D721Med (cell line): ENCODE data around the gene MAJIN.

Experiments
- DNase-seq: peaks from one replicate; pipeline ENCODE4 v3.0.0; 2011; ENCODE audit warnings: low spot score; ENCODE audit not compliant: insufficient read length
- FAIRE-seq: peaks from 2 replicates; lab custom pipeline; 2011; peaks lifted over from hg19 to GRCh38; lab: Jason Lieb, UNC
- TF ChIP-seq, protein P1 (sequence below): IDR thresholded peaks from 2 replicates; pipeline ENCODE4 v1.5.1; 2012; ENCODE audit warnings: mild to moderate bottlenecking, control low read depth; ENCODE audit not compliant: insufficient read depth; ENCODE audit errors: missing control alignments

Gene MAJIN

DNA sequence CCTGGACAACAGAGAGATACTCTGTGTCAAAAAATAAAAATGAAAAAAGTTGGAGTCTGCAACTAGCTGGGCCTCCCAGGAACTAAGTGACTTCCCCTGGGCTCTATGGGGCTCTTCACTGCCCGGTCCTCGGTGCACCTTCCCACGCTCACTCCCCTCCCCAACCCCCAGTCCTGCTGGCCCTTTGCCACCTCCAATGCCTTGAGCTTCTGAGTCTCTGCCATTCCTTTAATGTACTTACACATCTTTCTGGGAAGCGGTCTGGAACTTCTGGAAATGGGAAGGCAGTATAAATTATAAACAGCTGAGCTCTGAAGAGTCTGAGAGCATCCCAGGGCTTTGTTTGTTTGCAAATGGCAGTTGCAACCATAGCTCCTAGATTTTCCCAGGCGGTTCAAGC, 30.8 kb upstream of the MAJIN start:
- TF ChIP-seq, protein P1, sequence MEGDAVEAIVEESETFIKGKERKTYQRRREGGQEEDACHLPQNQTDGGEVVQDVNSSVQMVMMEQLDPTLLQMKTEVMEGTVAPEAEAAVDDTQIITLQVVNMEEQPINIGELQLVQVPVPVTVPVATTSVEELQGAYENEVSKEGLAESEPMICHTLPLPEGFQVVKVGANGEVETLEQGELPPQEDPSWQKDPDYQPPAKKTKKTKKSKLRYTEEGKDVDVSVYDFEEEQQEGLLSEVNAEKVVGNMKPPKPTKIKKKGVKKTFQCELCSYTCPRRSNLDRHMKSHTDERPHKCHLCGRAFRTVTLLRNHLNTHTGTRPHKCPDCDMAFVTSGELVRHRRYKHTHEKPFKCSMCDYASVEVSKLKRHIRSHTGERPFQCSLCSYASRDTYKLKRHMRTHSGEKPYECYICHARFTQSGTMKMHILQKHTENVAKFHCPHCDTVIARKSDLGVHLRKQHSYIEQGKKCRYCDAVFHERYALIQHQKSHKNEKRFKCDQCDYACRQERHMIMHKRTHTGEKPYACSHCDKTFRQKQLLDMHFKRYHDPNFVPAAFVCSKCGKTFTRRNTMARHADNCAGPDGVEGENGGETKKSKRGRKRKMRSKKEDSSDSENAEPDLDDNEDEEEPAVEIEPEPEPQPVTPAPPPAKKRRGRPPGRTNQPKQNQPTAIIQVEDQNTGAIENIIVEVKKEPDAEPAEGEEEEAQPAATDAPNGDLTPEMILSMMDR, result no peak
- FAIRE-seq (no peak), DNase-seq (no peak)

DNA sequence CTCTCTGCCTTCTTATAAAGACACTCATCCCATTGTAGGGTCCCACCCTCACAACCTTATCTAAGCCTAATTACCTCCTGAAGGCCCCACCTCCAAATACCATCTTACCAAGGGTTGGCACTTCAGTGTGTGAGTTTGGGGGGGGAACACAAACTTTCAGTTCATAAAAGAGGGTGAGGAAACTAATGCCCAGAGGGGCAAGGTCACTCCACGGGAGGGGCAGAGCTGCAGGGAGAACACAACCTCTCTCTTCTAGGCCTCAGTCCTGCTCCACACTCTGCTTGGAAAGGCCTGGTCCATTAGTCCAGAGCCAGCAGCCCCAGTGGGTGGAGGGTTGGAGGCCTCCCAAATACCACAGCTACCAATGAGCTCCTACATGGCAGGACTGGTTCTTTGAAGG, 27.6 kb upstream of the MAJIN start:
- FAIRE-seq (no peak), DNase-seq (no peak)
- TF ChIP-seq, protein P1, result no peak

DNA sequence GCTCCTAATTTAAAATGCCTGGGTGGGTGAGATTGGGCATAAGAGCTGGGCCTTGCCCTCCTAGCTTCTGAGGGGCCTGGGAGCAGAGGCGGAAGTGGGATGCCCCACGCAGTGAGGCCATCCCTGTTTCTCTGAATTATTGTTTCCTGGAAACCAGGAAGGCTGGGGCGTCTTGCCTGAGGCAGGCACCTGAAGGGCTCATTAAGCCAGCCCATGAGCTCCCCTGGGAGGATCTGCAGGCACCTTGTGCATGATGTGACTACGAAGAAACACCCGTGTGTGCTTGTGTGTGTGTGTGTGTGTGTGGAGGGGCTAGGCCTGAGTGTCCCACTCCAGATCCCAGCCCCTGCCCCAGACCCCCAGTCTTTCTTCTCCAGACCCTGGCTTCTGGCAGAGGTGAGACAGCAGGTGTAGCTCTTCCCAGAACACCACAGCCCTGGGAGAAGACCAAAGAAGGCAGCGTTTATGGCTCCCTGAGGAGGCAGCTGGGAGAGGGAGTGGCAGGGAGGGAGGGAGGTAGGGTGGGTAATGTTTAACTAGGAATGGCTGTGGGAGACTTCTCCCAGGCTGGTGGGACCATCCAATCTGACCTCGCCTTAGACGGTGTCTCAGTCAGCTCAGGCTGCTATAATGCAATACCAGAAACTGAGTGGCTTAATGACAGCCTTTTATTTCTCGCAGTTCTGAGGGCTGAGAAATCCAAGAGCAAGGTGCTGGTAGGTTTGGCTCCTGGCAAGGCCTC, 27.0 kb upstream of the MAJIN start:
- DNase-seq (no peak), FAIRE-seq (no peak)
- TF ChIP-seq, protein P1, result no peak

DNA sequence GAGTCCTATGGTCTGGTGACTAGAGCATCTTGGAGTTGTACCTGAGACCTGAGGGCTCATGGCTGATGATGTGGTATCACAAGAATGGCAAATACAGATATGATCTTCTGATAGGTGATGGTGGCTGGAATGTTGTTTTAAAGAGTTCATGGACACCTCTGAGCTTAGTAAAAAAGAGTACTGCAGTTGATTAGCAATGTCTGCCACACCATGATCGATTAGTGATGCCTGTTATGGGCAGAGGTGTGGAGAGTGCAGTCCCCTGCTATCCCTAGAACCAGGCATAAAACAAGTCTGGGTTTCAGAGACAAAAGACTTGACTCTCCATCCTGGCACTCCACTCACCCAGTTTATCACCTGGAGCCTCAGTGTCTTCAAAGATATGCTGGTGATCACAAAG, 26.2 kb upstream of the MAJIN start:
- no peak for FAIRE-seq
- DNase-seq, result no peak
- TF ChIP-seq, protein P1, result no peak

DNA sequence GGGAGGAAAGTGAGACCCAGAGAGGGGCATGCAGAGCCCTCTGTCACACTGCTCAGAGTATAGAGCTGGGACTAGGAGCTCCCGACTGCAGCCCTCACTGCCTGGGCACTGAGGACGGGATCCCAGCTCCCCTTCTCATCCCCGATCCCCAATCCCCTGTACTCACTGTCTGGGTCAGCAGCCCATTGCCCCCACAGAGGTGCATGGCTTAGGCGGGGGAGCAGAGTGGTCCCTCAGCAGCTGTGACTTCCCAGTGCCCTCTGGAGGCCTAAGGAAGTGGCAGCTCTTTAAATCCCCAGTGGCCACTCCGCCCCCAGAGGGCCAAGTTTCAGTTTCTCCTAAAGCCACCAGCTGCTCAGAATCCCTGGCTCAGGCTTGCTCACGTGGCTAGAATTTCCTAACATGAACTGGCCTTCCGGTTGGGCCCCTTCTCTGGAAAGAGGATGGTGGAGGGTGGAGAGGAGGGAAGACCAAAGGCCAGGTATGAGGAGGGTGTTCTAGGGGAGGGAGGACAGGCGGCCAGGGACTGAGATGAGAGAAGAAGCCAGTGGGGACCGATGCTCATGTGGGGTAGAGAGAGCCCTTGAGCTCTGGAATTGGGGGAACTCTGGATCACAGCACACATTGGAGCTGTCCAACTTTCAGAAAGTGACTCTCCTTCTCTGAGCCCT, 24.9 kb upstream of the MAJIN start, which contains the start of gene BATF2:
Gene BATF2 (minus strand): TSS at position 262 of the 671 bp plus-strand sequence. CDS start 57 bp downstream, at position 205.
- TF ChIP-seq, protein P1, result peak; percentile 15
- DNase-seq (peak; percentile 71), FAIRE-seq (no peak)

DNA sequence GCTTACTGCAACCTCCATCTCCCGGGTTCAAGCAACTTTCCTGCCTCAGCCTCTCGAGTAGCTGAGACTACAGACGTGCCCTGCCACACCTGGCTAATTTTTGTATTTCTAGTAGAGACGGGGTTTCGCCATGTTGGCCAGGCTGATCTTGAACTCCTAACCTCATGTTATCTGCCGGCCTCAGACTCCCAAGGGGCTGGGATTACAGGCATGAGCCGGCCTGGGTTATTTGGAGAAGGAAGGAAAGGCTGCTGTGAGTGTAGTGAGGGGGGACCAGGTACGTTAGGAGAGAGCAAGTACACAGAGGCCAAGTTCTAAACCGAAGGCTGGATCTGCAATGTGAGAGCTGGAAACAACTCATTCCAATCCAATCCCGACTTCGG, 24.4 kb upstream of the MAJIN start:
- no peak for DNase-seq
- TF ChIP-seq, protein P1, result no peak
- no peak for FAIRE-seq

DNA sequence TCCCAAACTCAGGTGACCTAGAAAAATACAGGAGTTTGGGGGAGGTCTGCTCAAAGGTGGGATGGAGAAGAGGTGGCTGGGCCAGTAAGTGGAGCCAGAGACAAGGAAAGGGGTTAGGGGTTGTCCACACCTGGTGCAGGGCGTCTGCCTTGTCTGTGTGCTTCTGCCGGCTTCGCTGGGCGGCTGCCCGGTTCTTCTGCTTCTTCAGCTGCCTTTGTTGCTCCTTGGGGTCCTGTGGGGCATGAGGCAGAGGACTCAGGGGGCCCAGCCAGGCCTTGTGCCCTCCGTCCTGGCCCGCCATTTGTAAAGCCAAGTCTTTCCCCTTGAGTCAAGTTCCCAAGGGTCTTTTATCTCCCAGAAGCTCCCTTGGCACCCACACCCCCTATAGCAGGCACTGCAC, 22.4 kb upstream of the MAJIN start:
- DNase-seq (no peak), FAIRE-seq (no peak)
- TF ChIP-seq, protein P1, result no peak
